ENCODE results near the gene CCDC63.
A peak's percentile ranks its signal among the peaks of the same experiment; 100 is the strongest.

Gene CCDC63

DNA sequence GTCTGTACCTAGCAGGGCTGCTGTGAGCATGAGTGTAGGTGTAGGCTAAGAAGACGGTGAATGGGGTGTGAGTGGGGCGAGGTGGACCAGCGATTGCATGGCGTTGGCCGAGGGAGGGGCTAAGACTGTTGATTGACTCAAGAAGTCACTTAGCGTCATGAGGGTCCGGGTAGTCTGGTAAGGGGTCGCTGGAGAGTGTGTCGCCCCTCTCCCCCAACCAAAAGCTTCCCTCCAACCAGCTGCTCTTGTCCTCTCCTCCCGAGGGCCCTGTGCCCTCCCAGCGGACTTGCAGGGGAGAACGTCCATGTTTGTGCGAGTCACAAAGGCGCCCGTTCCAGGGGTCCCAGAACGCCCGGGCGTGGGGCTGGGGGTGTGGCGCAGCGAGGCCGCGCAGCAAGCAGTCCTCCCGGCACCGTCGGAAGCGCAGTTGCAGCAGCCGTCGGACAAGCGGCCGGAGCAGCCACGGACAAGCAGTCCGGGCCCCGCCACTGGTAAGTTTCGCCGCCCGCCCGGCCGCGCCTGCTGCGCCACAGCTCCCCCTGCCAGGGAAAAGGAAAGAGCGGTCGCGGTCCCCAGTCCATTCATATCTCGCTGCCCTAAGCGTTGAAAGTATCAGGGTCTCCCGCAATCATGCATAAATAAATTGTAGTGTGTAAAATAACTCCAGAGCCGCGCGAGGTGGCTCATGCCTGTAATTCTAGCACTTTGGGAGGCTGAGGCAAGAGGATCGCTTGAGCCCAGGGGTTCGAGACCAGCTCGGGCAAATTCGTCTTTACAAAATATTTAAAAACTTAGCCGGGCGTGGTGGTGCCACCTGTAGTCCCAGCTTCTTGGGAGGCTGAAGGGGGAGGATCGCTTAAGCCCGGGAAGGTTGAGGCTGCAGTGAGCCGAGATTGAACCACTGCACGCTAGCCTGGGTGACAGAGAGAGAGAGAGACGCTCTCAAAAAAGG, at the start of gene CCDC63:
Gene CCDC63, plus strand, starts transcription at position 373 of the 952 bp plus-strand sequence. CDS start 5,968 bp downstream, outside the sequence.
- DNase-seq (ENCODE audit: low read depth) = no peak
- no peak within 1 kb of the TSS for H3K4me3 ChIP-seq (ENCODE audit: low read depth, low read length)
- TF ChIP-seq, protein P1, sequence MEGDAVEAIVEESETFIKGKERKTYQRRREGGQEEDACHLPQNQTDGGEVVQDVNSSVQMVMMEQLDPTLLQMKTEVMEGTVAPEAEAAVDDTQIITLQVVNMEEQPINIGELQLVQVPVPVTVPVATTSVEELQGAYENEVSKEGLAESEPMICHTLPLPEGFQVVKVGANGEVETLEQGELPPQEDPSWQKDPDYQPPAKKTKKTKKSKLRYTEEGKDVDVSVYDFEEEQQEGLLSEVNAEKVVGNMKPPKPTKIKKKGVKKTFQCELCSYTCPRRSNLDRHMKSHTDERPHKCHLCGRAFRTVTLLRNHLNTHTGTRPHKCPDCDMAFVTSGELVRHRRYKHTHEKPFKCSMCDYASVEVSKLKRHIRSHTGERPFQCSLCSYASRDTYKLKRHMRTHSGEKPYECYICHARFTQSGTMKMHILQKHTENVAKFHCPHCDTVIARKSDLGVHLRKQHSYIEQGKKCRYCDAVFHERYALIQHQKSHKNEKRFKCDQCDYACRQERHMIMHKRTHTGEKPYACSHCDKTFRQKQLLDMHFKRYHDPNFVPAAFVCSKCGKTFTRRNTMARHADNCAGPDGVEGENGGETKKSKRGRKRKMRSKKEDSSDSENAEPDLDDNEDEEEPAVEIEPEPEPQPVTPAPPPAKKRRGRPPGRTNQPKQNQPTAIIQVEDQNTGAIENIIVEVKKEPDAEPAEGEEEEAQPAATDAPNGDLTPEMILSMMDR (IDR thresholded peaks at IDR 0.05; ENCODE audit: control insufficient read depth, extremely low read depth, insufficient read depth) = peak; percentile 36

DNA sequence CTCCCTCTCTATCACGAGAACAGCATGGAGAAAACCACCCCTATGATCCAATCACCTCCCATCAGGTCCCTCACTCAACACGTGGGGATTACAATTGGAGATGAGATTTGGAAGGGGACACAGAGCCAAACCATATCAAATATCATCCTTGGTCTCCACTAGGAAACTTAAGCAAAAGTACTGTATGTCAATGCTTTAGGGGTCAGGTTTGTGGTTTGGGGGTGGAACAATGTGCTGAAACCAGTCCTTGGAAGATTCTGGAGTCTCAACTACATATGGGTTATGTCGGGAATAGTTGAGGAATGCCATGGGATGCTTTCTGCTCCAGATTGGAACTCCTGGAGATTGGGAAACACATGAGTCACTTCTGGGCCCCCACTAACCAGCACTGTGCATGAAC, 48.3 kb upstream of the CCDC63 start:
- TF ChIP-seq, protein P1 (IDR thresholded peaks at IDR 0.05; ENCODE audit: control insufficient read depth, extremely low read depth, insufficient read depth) = no peak

DNA sequence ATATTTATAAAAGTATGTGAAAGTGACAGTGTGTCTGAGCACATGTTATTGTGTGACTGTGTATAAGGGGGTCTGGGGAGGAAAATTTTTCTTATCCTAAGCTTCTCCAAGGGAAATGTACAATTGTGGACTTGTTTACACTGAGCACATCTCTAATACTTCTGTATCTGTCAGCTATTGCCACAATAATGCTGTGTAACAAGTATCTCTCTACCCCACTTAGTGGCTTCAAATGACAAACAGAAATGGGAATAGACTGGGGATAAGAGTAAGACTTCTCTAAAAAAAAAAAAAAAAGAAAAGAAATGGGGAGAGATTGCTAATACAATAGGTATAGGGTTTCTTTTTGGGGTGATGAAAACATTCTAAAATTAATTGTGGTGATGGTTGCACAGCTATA, 44.3 kb upstream of the CCDC63 start:
- TF ChIP-seq, protein P1 (IDR thresholded peaks at IDR 0.05; ENCODE audit: control insufficient read depth, extremely low read depth, insufficient read depth) = no peak
- no peak for DNase-seq (ENCODE audit: low read depth)
- no peak overlapping the region for H3K4me3 ChIP-seq (ENCODE audit: low read depth, low read length)

More for the DNA sequence above, 48.3 kb upstream of the CCDC63 start:
- no peak for DNase-seq (ENCODE audit: low read depth)
- no peak overlapping the region for H3K4me3 ChIP-seq (ENCODE audit: low read depth, low read length)

DNA sequence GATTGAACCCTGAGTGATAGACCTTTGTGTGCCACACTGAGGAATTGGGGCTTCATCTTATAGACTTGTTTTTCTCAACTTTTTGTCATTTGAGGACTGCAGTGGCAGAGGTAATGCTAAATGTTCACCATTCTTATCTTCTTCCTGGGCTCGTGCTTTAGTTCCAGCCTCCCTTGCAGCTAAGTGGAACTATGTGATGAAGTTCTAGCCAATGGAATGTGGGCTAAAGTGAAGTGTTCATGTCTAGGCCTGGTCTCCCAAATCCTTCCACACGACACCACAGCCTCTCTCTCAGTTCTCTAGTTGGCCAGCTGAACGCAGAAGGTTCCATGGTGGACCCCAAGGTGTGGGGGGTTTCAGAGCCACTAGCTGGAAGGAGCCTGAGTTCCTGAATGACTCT, 42.4 kb upstream of the CCDC63 start:
- H3K4me3 ChIP-seq (ENCODE audit: low read depth, low read length) = no peak overlapping the region
- DNase-seq (ENCODE audit: low read depth) = no peak
- TF ChIP-seq, protein P1 (IDR thresholded peaks at IDR 0.05; ENCODE audit: control insufficient read depth, extremely low read depth, insufficient read depth) = no peak

DNA sequence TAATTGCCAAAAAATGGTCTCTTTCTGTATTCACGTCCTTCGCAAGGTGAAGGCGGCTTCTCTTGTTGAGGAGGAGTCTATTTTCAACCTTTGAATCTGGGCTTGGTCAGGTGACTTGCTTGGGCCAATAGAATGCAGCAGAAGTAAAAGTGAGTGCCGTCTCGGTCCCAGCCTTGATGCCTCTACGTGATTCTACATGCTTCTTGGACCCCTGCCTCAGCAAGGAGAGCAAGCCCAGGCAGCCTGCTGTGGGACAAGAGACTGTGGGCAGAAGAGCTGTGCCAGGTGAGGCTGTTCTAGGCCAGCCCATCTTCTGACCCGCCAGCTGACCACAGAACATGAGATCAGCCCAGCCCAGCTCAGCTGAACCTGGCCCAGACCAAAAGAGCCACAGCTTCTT, 39.1 kb upstream of the CCDC63 start:
- no peak for DNase-seq (ENCODE audit: low read depth)
- TF ChIP-seq, protein P1 (IDR thresholded peaks at IDR 0.05; ENCODE audit: control insufficient read depth, extremely low read depth, insufficient read depth) = no peak
- H3K4me3 ChIP-seq (ENCODE audit: low read depth, low read length) = no peak overlapping the region

GRCh38 chr12:110809149-110809548, 37.6 kb upstream of the CCDC63 start:
- no peak for DNase-seq (ENCODE audit: low read depth)
- TF ChIP-seq, protein P1 (IDR thresholded peaks at IDR 0.05; ENCODE audit: control insufficient read depth, extremely low read depth, insufficient read depth) = no peak
- H3K4me3 ChIP-seq (ENCODE audit: low read depth, low read length) = no peak overlapping the region

All from LNCaP clone FGC (cell line).